ENCODE results near the gene MN1.

DNA sequence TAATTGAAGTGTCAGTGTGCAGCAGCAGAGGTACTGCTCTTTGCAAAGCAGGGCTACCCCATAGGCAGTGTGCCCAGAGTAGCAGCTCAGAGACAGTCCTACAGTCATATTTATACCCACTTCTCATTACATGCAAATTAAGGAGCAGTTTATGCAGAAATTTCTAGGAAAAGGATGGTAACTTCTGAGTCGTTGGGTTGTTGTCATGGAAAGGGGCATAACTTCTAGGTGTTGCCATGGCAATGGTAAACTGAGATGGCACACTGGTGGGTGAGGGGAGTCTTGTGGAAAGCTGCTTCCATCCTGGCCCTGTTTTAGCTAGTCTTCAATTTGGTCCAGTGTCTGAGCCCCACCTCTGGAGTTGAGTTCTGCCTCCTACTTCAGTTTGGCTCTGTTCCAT is 77.4 kb downstream of the MN1 start:
- TF ChIP-seq, protein P1, sequence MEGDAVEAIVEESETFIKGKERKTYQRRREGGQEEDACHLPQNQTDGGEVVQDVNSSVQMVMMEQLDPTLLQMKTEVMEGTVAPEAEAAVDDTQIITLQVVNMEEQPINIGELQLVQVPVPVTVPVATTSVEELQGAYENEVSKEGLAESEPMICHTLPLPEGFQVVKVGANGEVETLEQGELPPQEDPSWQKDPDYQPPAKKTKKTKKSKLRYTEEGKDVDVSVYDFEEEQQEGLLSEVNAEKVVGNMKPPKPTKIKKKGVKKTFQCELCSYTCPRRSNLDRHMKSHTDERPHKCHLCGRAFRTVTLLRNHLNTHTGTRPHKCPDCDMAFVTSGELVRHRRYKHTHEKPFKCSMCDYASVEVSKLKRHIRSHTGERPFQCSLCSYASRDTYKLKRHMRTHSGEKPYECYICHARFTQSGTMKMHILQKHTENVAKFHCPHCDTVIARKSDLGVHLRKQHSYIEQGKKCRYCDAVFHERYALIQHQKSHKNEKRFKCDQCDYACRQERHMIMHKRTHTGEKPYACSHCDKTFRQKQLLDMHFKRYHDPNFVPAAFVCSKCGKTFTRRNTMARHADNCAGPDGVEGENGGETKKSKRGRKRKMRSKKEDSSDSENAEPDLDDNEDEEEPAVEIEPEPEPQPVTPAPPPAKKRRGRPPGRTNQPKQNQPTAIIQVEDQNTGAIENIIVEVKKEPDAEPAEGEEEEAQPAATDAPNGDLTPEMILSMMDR (conservative IDR thresholded peaks at IDR 0.05; ENCODE audit: low read depth, low read length) = no peak
- TF ChIP-seq MXI1 (IDR thresholded peaks at IDR 0.05; ENCODE audit: borderline replicate concordance, low read depth, low read length) (no peak), POLR2A (IDR thresholded peaks at IDR 0.05; ENCODE audit: low read depth, low read length) (no peak), RAD21 (IDR thresholded peaks at IDR 0.05; ENCODE audit: low read length) (no peak), SMC3 (IDR thresholded peaks at IDR 0.05; ENCODE audit: low read depth, low read length) (no peak)
- TF ChIP-seq, protein P2, sequence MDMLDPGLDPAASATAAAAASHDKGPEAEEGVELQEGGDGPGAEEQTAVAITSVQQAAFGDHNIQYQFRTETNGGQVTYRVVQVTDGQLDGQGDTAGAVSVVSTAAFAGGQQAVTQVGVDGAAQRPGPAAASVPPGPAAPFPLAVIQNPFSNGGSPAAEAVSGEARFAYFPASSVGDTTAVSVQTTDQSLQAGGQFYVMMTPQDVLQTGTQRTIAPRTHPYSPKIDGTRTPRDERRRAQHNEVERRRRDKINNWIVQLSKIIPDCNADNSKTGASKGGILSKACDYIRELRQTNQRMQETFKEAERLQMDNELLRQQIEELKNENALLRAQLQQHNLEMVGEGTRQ (IDR thresholded peaks at IDR 0.05; ENCODE audit: low read depth, low read length) = no peak
